SK-N-SH treated with all-trans-retinoic acid at 6 μM for 48 hours (cell line): ENCODE data around the gene APOOL.

ENCODE experiments used
- ATAC-seq: fragments of 200-7000 bp; cut with Tn5 transposase; 3 replicates; pipeline ENCODE4 v1.9.1; 2020; ENCODE audit warnings: mild to moderate bottlenecking, moderate library complexity
- ARNTL ChIP-seq: fragments of 450-650 bp; formaldehyde crosslinking; IDR thresholded peaks from 2 replicates; pipeline ENCODE4 v1.5.0; 2020; ENCODE audit warnings: low read depth, mild to moderate bottlenecking, moderate library complexity, borderline replicate concordance
- BACH2 ChIP-seq: fragments of 250-450 bp; sonication (Bioruptor Pico); IDR thresholded peaks from 2 replicates; pipeline ENCODE4 v1.9.0; 2021; ENCODE audit warnings: mild to moderate bottlenecking, borderline replicate concordance
- CREB5 ChIP-seq: fragments of 250-450 bp; sonication (Bioruptor Pico); IDR thresholded peaks from 2 replicates; pipeline ENCODE4 v1.5.1; 2020; ENCODE audit warnings: low read depth, mild to moderate bottlenecking, moderate library complexity
- CSDC2 ChIP-seq: fragments of 250-450 bp; sonication (Bioruptor Pico); IDR thresholded peaks from 2 replicates; pipeline ENCODE4 v1.5.0; 2020; ENCODE audit warnings: mild to moderate bottlenecking, moderate library complexity
- ESRRG ChIP-seq: fragments of 250-450 bp; sonication (Bioruptor Pico); IDR thresholded peaks from 2 replicates; pipeline ENCODE4 v1.6.1; 2021; ENCODE audit warnings: mild to moderate bottlenecking
- OSR1 ChIP-seq: fragments of 250-450 bp; sonication (Bioruptor Pico); IDR thresholded peaks from 2 replicates; pipeline ENCODE4 v1.8.0; 2022; ENCODE audit warnings: moderate library complexity, mild to moderate bottlenecking, inconsistent platforms
- PPARA ChIP-seq: fragments of 250-450 bp; sonication (Bioruptor Pico); IDR thresholded peaks from 2 replicates; pipeline ENCODE4 v1.5.0; 2020; ENCODE audit warnings: mild to moderate bottlenecking, borderline replicate concordance
- RARB ChIP-seq: fragments of 250-450 bp; sonication (Bioruptor Pico); IDR thresholded peaks from 2 replicates; pipeline ENCODE4 v1.8.0; 2021; ENCODE audit warnings: mild to moderate bottlenecking, moderate library complexity
- SNAI2 ChIP-seq: fragments of 250-450 bp; sonication (Bioruptor Pico); IDR thresholded peaks from 2 replicates; pipeline ENCODE4 v1.5.0; 2020; ENCODE audit warnings: mild to moderate bottlenecking, moderate library complexity
- TCF4 ChIP-seq: fragments of 250-450 bp; sonication (Bioruptor Pico); IDR thresholded peaks from 2 replicates; pipeline ENCODE4 v1.8.0; 2021; ENCODE audit warnings: mild to moderate bottlenecking, moderate library complexity, borderline replicate concordance
- TOX ChIP-seq: fragments of 250-450 bp; sonication (Bioruptor Pico); IDR thresholded peaks from 2 replicates; pipeline ENCODE4 v1.8.0; 2021; ENCODE audit warnings: mild to moderate bottlenecking, moderate library complexity, borderline replicate concordance
- ZC3H10 ChIP-seq: fragments of 250-450 bp; sonication (Bioruptor Pico); IDR thresholded peaks from 2 replicates; pipeline ENCODE4 v1.5.1; 2021; ENCODE audit warnings: mild to moderate bottlenecking, moderate library complexity
- ZFP3 ChIP-seq: fragments of 250-450 bp; sonication (Bioruptor Pico); IDR thresholded peaks from 2 replicates; pipeline ENCODE4 v1.5.0; 2020; ENCODE audit warnings: mild to moderate bottlenecking, moderate library complexity
- ZFP30 ChIP-seq: fragments of 450-650 bp; formaldehyde crosslinking; IDR thresholded peaks from 2 replicates; pipeline ENCODE4 v1.5.0; 2022; ENCODE audit warnings: mild to moderate bottlenecking, moderate library complexity
- ZNF565 ChIP-seq: fragments of 450-650 bp; formaldehyde crosslinking; conservative IDR thresholded peaks from 2 replicates; pipeline ENCODE4 v1.5.0; 2020; ENCODE audit warnings: low read depth, mild to moderate bottlenecking, moderate library complexity
- ZNF70 ChIP-seq: fragments of 450-650 bp; formaldehyde crosslinking; IDR thresholded peaks from 2 replicates; pipeline ENCODE4 v1.5.0; 2020; ENCODE audit warnings: mild to moderate bottlenecking, moderate library complexity
- ZNF8 ChIP-seq: fragments of 450-650 bp; formaldehyde crosslinking; IDR thresholded peaks from 2 replicates; pipeline ENCODE4 v1.5.0; 2020; ENCODE audit warnings: mild to moderate bottlenecking, moderate library complexity
- TF ChIP-seq, protein P1 (sequence below): fragments of 250-450 bp; sonication (Bioruptor Pico); IDR thresholded peaks from 2 replicates; pipeline ENCODE4 v1.5.0; 2020; ENCODE audit warnings: mild to moderate bottlenecking, moderate library complexity
- TF ChIP-seq, protein P2 (sequence below): fragments of 250-450 bp; sonication (Bioruptor Pico); IDR thresholded peaks from 2 replicates; pipeline ENCODE4 v1.5.1; 2021; ENCODE audit warnings: mild to moderate bottlenecking, moderate library complexity
- TF ChIP-seq, protein P3 (sequence below): fragments of 250-450 bp; sonication (Bioruptor Pico); IDR thresholded peaks from 2 replicates; pipeline ENCODE4 v1.8.0; 2021; ENCODE audit warnings: low read depth, mild to moderate bottlenecking, moderate library complexity, borderline replicate concordance

The APOOL gene

DNA sequence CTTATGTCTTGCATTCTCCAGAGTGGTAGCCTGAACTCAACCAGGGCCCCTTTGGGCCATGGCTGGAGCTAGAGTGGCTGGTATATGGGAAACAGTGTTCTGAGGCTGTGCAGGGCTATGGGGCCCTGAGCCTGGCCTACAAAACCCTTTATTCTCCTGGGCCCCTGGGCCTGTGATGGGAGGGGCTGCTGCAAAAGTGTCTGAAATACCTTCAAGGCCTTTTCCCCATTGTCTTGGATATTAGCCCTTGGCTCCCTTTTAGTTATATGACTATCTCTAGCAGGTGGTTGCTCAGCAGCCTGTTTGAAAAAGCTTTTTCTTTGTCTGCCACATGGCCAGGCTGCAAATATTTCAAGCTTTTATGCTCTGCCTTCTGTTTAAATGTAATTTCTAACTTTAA lies 22.5 kb downstream of the APOOL start:
- TF ChIP-seq, protein P1, sequence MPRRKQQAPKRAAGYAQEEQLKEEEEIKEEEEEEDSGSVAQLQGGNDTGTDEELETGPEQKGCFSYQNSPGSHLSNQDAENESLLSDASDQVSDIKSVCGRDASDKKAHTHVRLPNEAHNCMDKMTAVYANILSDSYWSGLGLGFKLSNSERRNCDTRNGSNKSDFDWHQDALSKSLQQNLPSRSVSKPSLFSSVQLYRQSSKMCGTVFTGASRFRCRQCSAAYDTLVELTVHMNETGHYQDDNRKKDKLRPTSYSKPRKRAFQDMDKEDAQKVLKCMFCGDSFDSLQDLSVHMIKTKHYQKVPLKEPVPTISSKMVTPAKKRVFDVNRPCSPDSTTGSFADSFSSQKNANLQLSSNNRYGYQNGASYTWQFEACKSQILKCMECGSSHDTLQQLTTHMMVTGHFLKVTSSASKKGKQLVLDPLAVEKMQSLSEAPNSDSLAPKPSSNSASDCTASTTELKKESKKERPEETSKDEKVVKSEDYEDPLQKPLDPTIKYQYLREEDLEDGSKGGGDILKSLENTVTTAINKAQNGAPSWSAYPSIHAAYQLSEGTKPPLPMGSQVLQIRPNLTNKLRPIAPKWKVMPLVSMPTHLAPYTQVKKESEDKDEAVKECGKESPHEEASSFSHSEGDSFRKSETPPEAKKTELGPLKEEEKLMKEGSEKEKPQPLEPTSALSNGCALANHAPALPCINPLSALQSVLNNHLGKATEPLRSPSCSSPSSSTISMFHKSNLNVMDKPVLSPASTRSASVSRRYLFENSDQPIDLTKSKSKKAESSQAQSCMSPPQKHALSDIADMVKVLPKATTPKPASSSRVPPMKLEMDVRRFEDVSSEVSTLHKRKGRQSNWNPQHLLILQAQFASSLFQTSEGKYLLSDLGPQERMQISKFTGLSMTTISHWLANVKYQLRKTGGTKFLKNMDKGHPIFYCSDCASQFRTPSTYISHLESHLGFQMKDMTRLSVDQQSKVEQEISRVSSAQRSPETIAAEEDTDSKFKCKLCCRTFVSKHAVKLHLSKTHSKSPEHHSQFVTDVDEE = no peak
- no peak for TF ChIP-seq BACH2 (CRISPR knock-in tag)
- TF ChIP-seq ZC3H10 (CRISPR knock-in tag) = no peak
- TF ChIP-seq CREB5 (CRISPR knock-in tag) = no peak
- no peak for TF ChIP-seq ARNTL (CRISPR knock-in tag)
- no peak for TF ChIP-seq ZFP3 (CRISPR knock-in tag)
- TF ChIP-seq PPARA (CRISPR knock-in tag) = no peak
- TF ChIP-seq, protein P2, sequence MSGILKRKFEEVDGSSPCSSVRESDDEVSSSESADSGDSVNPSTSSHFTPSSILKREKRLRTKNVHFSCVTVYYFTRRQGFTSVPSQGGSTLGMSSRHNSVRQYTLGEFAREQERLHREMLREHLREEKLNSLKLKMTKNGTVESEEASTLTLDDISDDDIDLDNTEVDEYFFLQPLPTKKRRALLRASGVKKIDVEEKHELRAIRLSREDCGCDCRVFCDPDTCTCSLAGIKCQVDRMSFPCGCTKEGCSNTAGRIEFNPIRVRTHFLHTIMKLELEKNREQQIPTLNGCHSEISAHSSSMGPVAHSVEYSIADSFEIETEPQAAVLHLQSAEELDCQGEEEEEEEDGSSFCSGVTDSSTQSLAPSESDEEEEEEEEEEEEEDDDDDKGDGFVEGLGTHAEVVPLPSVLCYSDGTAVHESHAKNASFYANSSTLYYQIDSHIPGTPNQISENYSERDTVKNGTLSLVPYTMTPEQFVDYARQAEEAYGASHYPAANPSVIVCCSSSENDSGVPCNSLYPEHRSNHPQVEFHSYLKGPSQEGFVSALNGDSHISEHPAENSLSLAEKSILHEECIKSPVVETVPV (CRISPR knock-in tag) = no peak
- TF ChIP-seq ZNF70 (CRISPR knock-in tag) = no peak
- no peak for TF ChIP-seq ESRRG (CRISPR knock-in tag)
- no peak for TF ChIP-seq OSR1 (CRISPR knock-in tag)
- TF ChIP-seq TCF4 = no peak
- TF ChIP-seq RARB (CRISPR knock-in tag) = no peak
- no peak for TF ChIP-seq ZNF565 (CRISPR knock-in tag)
- TF ChIP-seq ZFP30 (CRISPR knock-in tag) = no peak
- no peak for TF ChIP-seq SNAI2 (CRISPR knock-in tag)
- no peak for TF ChIP-seq TOX (CRISPR knock-in tag)
- TF ChIP-seq, protein P3, sequence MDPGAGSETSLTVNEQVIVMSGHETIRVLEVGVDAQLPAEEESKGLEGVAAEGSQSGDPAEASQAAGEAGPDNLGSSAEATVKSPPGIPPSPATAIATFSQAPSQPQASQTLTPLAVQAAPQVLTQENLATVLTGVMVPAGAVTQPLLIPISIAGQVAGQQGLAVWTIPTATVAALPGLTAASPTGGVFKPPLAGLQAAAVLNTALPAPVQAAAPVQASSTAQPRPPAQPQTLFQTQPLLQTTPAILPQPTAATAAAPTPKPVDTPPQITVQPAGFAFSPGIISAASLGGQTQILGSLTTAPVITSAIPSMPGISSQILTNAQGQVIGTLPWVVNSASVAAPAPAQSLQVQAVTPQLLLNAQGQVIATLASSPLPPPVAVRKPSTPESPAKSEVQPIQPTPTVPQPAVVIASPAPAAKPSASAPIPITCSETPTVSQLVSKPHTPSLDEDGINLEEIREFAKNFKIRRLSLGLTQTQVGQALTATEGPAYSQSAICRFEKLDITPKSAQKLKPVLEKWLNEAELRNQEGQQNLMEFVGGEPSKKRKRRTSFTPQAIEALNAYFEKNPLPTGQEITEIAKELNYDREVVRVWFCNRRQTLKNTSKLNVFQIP (CRISPR knock-in tag) = no peak
- ATAC-seq = no peak

DNA sequence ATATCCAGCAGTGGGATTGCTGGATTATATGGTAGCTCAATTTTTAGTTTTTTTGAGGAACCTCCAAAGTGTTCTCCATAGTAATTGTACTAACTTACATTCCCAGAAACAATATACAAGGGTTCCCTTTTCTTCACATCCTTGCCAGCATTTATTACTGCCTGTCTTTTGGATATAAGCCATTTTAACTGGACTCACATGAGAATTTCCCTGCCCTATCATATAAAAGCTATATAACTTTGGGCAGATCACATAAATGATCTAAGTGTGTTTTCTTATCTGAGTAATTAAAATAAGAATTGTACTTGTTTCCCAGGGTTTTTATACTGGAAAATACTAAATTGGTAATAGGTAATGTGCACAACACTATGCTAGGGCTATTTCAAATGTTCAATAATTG lies 25.4 kb downstream of the APOOL start:
- no peak for ATAC-seq
- TF ChIP-seq OSR1 (CRISPR knock-in tag) (no peak), SNAI2 (CRISPR knock-in tag) (no peak), BACH2 (CRISPR knock-in tag) (no peak), TCF4 (no peak), ZC3H10 (CRISPR knock-in tag) (no peak), ZFP3 (CRISPR knock-in tag) (no peak), CREB5 (CRISPR knock-in tag) (no peak), PPARA (CRISPR knock-in tag) (no peak), ESRRG (CRISPR knock-in tag) (no peak), CSDC2 (no peak), ZNF70 (CRISPR knock-in tag) (no peak), ZNF8 (CRISPR knock-in tag) (no peak), RARB (CRISPR knock-in tag) (no peak)
- TF ChIP-seq, protein P3 (CRISPR knock-in tag) = no peak
